MM.1S (cell line): ENCODE results near the gene BIVM.
"Not testable (repeated sequence)": the region's sequence is repeated elsewhere in the genome, so short reads cannot be mapped to it uniquely, and the experiment has no call there.

ENCODE experiments used
- DNase-seq: peaks from one replicate; pipeline ENCODE4 v3.0.0-alpha.2; 2015
- H2AFZ ChIP-seq: fragments of 300-600 bp; sonication (generic); 2 replicates; pipeline ENCODE4 v1.6.0; 2016; ENCODE audit warnings: antibody characterized with exemption, low read length
- H3F3A ChIP-seq: fragments of 300-600 bp; sonication (generic); 2 replicates; pipeline ENCODE4 v1.6.1; 2016; ENCODE audit warnings: mild to moderate bottlenecking, antibody characterized with exemption, low read length, moderate library complexity, mixed read lengths; ENCODE audit not compliant: insufficient read depth
- H3K27ac ChIP-seq: fragments of 300-600 bp; sonication (generic); 2 replicates; pipeline ENCODE4 v1.5.1; 2016; ENCODE audit warnings: mild to moderate bottlenecking, low read length
- H3K27me3 ChIP-seq: fragments of 300-600 bp; sonication (generic); replicated peaks from 2 replicates; pipeline ENCODE4 v1.6.0; 2016; ENCODE audit warnings: low read length; ENCODE audit not compliant: insufficient read depth
- H3K36me3 ChIP-seq: fragments of 300-600 bp; sonication (generic); replicated peaks from 2 replicates; pipeline ENCODE4 v1.6.1; 2016; ENCODE audit warnings: mild to moderate bottlenecking, low read length, mixed read lengths; ENCODE audit not compliant: insufficient read depth
- H3K4me1 ChIP-seq: fragments of 300-600 bp; sonication (generic); 2 replicates; pipeline ENCODE4 v1.6.1; 2016; ENCODE audit warnings: low read length, mixed read lengths
- H3K4me2 ChIP-seq: fragments of 300-600 bp; sonication (generic); 2 replicates; pipeline ENCODE4 v1.6.0; 2016; ENCODE audit warnings: low read depth, low read length
- H3K4me3 ChIP-seq: fragments of 300-600 bp; sonication (generic); 2 replicates; pipeline ENCODE4 v1.5.1; 2016; ENCODE audit warnings: low read length, mixed read lengths
- H3K79me2 ChIP-seq: fragments of 300-600 bp; sonication (generic); 2 replicates; pipeline ENCODE4 v1.6.1; 2016; ENCODE audit warnings: mixed run types, low read length, mixed read lengths
- H3K9ac ChIP-seq: fragments of 300-600 bp; sonication (generic); 2 replicates; pipeline ENCODE4 v1.6.1; 2016; ENCODE audit warnings: low read length, mixed read lengths
- H3K9me2 ChIP-seq: fragments of 300-600 bp; sonication (generic); replicated peaks from 2 replicates; pipeline ENCODE4 v1.6.1; 2016; ENCODE audit warnings: mild to moderate bottlenecking, low read length, mixed read lengths; ENCODE audit not compliant: insufficient read depth
- H3K9me3 ChIP-seq: fragments of 300-600 bp; sonication (generic); replicated peaks from 2 replicates; pipeline ENCODE4 v1.6.1; 2016; ENCODE audit warnings: mild to moderate bottlenecking, low read length, mixed read lengths; ENCODE audit not compliant: insufficient read depth
- H4K20me1 ChIP-seq: fragments of 300-600 bp; sonication (generic); 2 replicates; pipeline ENCODE4 v1.6.1; 2016; ENCODE audit warnings: mild to moderate bottlenecking, low read length, moderate library complexity, mixed read lengths; ENCODE audit not compliant: insufficient read depth
- EZH2 ChIP-seq: fragments of 300-600 bp; sonication (generic); optimal IDR thresholded peaks from 2 replicates; pipeline ENCODE3; 2017; ENCODE audit warnings: low read depth, mild to moderate bottlenecking, antibody characterized with exemption, low read length, mixed read lengths
- EZH2phosphoT487 ChIP-seq: fragments of 300-600 bp; sonication (generic); IDR thresholded peaks from 2 replicates; pipeline ENCODE4 v1.6.1; 2018; ENCODE audit warnings: antibody characterized with exemption, low read length
- TF ChIP-seq, protein P1 (sequence below): fragments of 300-600 bp; sonication (generic); IDR thresholded peaks from 2 replicates; pipeline ENCODE4 v1.5.1; 2016; ENCODE audit warnings: antibody characterized with exemption, low read length, mixed read lengths

Gene BIVM

DNA sequence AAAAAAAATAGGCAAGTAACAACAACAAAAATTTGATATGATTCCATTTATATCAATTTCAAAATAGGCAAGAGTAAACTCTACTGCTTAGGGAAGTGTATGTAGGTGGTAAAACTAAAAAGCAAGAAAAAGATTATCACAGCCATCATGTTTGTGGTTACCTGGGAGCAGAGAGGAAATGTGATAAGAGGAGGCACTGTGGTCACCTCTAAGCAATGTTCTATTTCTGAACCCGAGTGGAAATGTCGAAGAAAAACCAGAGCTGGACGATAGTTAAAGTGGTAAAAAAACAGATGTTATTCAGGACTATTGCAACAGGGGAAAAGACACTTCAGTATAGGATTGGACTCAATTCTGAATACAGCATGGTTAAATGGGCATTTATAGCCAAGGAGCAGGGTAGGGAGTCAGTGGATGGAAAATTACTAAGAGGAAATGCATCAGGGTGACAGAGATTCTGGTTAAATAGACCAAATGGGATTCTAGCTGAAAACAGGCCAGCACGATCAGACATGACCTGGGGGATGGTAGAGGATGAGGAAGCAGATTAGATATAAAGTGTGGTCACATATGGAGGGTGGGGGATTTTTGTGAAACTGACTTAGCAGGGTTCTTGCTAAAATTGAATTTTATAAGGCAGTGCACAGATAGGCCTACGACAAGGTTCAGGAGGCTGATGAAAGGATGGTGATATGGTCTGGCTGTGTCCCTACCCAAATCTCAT lies 19.3 kb upstream of the BIVM start:
- peak overlapping the region; percentile 6; the same call in 1 of the 2 replicates for H3K4me3 ChIP-seq
- H3K79me2 ChIP-seq = no peaks in the 10 kb centered on the region
- no peaks in the 10 kb centered on the region for H4K20me1 ChIP-seq
- no peaks in the 10 kb centered on the region for H3K36me3 ChIP-seq
- H3K4me2 ChIP-seq = peak overlapping the region; percentile 73
- H3K27ac ChIP-seq = peak overlapping the region; percentile 91
- no peaks in the 10 kb centered on the region for H3K9me2 ChIP-seq
- peaks cover 13% of the 10 kb centered on the region for H3F3A ChIP-seq
- TF ChIP-seq, protein P1, sequence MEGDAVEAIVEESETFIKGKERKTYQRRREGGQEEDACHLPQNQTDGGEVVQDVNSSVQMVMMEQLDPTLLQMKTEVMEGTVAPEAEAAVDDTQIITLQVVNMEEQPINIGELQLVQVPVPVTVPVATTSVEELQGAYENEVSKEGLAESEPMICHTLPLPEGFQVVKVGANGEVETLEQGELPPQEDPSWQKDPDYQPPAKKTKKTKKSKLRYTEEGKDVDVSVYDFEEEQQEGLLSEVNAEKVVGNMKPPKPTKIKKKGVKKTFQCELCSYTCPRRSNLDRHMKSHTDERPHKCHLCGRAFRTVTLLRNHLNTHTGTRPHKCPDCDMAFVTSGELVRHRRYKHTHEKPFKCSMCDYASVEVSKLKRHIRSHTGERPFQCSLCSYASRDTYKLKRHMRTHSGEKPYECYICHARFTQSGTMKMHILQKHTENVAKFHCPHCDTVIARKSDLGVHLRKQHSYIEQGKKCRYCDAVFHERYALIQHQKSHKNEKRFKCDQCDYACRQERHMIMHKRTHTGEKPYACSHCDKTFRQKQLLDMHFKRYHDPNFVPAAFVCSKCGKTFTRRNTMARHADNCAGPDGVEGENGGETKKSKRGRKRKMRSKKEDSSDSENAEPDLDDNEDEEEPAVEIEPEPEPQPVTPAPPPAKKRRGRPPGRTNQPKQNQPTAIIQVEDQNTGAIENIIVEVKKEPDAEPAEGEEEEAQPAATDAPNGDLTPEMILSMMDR = no peak
- no peak for TF ChIP-seq EZH2
- TF ChIP-seq EZH2phosphoT487 = no peak
- peak overlapping the region; percentile 53; the same call in 1 of the 2 replicates for H3K9ac ChIP-seq
- peaks cover 25% of the 10 kb centered on the region for H3K4me1 ChIP-seq
- H2AFZ ChIP-seq = peak overlapping the region; percentile 57
- H3K27me3 ChIP-seq = no peaks in the 10 kb centered on the region
- peak; percentile 67 for DNase-seq
- no peaks in the 10 kb centered on the region for H3K9me3 ChIP-seq

DNA sequence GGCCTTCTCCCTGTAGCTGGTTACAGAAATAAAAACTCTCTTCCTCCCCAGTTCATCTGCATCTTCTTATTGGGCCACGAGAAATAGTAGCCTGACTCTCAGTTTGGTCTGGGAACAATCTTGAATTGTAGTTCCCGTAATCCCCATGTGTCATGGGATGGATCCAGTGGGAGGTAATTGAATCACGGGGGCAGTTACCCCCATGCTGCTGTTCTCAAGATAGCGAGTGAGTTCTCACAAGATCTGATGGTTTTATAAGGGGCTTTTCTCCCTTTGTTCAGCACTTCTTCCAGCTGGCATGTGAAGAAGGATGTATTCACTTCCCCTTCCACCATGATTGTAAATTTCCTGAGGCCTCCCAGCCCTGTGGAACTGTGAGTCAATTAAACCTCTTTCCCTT lies 18.3 kb upstream of the BIVM start:
- Histone ChIP-seq H3K4me2 (peak overlapping the region; percentile 73; the same call in 1 of the 2 replicates), H3K27ac (peak overlapping the region; percentile 91; the same call in 1 of the 2 replicates), H3F3A (peaks cover 13% of the 10 kb centered on the region), H3K4me1 (peaks cover 25% of the 10 kb centered on the region)
- not testable (repeated sequence) for H3K27me3 ChIP-seq, H3K4me3 ChIP-seq, DNase-seq, H4K20me1 ChIP-seq, H3K9ac ChIP-seq, H3K9me3 ChIP-seq, H3K9me2 ChIP-seq, H3K36me3 ChIP-seq, H2AFZ ChIP-seq, H3K79me2 ChIP-seq

DNA sequence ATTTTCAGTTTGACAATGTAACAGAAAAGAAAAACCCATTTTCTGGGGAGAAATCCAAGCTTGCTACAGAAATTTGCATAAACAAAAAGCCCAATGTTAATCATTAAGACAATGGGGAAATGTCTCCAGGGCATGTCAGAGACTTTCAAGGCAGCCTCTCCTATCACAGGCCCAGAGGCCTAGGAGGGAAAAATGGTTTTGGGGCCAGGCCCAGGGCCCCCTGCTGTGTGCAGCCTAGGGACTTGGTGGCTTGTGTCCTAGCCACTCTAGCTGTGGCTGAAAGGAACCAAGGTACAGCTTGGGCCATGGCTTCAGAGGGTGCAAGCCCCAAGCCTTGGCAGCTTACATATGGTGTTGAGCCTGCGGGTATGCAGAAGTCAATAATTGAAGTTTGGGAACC lies 17.3 kb upstream of the BIVM start:
- Histone ChIP-seq H3K27me3 (no peaks in the 10 kb centered on the region), H3K4me3 (no peak overlapping the region), H3K9me2 (no peaks in the 10 kb centered on the region), H3K36me3 (peaks cover 4% of the 10 kb centered on the region; the same call in 1 of the 2 replicates), H3K4me1 (peaks cover 25% of the 10 kb centered on the region), H3K27ac (no peak overlapping the region), H3F3A (peaks cover 13% of the 10 kb centered on the region), H2AFZ (no peak overlapping the region), H3K9me3 (no peaks in the 10 kb centered on the region), H3K4me2 (no peak overlapping the region), H3K9ac (no peak overlapping the region), H4K20me1 (no peaks in the 10 kb centered on the region), H3K79me2 (no peaks in the 10 kb centered on the region)
- DNase-seq = no peak
- TF ChIP-seq, protein P1 = no peak
- TF ChIP-seq EZH2 = no peak
- no peak for TF ChIP-seq EZH2phosphoT487

DNA sequence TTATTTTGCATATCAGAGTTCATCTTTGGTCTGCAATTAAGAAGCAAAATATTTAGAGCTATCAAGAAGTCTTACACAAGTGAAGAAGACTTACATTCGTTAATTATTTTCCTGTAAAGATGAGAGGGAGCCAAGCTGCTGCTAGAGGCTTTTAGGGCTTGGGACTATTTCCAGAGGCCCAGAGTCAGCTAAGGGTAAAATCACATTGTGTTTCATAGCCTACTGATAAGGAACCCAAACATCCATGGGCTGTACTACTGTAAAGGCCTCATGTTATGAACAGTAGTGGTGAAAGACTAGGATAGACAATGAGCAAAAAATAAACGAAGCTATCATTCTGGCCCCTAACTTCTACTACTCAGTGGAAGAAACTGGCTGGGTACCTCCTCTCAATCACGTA lies 14.4 kb upstream of the BIVM start:
- H3K36me3 ChIP-seq = peaks cover 4% of the 10 kb centered on the region; the same call in 1 of the 2 replicates
- H3K27ac ChIP-seq = no peak overlapping the region
- H3K79me2 ChIP-seq = no peaks in the 10 kb centered on the region

More for the DNA sequence above, 14.4 kb upstream of the BIVM start:
- TF ChIP-seq EZH2 (no peak), EZH2phosphoT487 (no peak)
- TF ChIP-seq, protein P1 = no peak
- no peak overlapping the region for H2AFZ ChIP-seq
- no peak overlapping the region for H3K4me2 ChIP-seq
- no peaks in the 10 kb centered on the region for H3K9me2 ChIP-seq
- H3K9me3 ChIP-seq = no peaks in the 10 kb centered on the region
- H3K9ac ChIP-seq = no peak overlapping the region
- H3K4me3 ChIP-seq = no peak overlapping the region
- H3K4me1 ChIP-seq = peaks cover 13% of the 10 kb centered on the region
- peaks cover 9% of the 10 kb centered on the region for H3F3A ChIP-seq
- no peak for DNase-seq
- no peaks in the 10 kb centered on the region for H4K20me1 ChIP-seq
- H3K27me3 ChIP-seq = no peaks in the 10 kb centered on the region
